HG03108 (cell line): Measurements from ENCODE around the gene USP40.

Experiments
- ATAC-seq: cut with Tn5 transposase; IDR thresholded peaks from one replicate; pipeline ENCODE4 v1.9.1; 2021; ENCODE audit warnings: moderate library complexity; ENCODE audit not compliant: unreplicated experiment

The USP40 gene

DNA sequence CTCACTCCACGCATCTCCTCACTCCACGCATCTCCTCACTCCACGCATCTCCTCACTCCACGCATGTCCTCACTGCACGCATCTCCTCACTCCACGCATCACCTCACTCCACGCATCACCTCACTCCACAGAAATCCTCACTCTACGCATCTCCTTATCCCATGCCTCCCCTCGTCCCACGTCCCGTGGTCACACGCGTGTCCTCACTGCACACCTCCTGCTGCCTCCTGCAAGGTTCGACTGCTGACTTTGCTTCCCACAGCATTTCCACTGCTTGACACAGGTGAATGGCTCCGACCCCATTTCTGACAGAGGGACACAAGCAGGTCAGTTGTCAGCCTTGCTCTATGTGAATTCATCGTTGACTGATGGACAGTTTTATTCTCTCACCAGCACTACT is 103.0 kb downstream of the USP40 start:
- no peak for ATAC-seq

DNA sequence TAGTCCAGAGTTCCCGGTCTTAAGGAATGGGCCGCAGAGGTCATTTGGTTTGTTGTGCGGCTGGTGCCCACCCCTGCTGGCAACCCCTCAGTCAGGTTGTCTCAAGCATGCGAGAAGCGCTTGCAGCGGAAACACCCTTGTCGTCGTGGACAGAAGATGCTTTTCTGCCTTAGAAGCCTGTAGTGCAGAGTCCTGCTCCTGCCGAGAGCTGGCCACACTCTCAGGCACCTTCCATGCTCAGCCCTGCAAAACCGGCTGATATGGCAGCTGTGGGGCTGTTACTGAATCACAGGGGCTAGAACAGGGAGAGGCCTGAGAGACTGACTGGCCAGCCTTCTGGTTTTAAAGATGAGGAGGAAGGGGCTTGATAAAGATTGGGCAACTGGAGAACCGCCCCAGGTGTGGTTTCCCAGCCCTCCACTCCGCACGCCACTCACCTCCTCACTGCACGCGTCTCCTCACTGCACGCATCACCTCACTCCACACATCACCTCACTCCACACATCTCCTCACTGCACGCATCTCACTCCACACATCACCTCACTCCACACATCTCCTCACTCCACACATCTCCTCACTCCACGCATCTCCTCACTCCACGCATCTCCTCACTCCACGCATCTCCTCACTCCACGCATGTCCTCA is 103.6 kb downstream of the USP40 start:
- no peak for ATAC-seq

DNA sequence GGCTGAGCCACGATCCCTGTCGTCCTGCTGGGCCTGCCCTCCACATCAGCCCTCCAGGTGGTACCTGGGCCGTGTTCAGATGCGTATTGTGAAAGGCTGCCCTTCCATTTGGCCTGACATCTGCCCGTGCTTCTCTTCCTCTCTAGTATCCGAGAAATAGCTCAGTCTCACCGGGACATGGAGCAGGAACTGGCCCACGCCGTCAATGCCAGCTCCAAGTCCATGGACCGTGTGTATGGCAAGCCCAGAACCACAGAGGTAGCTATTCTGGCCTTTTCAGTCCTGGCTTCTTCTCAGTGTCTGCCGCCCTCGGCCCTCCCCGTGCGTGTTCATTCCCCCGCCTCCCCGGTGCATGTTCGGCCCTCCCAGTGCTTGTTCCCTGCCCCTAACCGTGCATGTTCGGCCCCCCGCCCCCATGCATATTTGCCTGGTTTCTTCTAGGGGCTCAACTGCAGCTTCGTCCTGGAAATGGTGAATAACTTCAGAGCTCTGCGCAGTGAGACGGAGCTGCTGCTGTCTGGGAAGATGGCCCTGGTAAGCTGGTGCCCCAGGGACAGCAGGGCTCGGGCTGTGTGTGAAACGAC is 104.3 kb downstream of the USP40 start:
- ATAC-seq, result no peak

DNA sequence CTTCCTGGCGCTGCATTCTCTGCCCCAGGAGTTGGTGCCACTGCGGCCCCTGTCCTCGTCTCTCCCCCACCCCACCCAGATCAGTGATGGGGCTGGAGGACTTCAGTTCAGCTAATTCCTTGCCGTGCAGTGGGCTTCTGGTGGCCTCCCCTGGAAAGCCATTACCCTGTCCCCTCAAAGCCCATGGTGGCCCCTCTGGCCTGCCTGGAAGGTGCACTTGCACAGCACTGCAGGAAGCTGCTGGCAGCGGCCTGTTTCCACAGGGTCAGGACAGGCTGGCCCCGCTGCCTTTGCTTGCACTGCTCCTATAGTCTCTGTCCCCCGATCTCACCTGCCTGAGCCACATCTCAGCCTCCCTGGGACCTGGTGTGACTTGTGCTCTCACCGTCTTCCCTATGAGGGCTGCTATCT is 105.1 kb downstream of the USP40 start:
- ATAC-seq, result no peak

DNA sequence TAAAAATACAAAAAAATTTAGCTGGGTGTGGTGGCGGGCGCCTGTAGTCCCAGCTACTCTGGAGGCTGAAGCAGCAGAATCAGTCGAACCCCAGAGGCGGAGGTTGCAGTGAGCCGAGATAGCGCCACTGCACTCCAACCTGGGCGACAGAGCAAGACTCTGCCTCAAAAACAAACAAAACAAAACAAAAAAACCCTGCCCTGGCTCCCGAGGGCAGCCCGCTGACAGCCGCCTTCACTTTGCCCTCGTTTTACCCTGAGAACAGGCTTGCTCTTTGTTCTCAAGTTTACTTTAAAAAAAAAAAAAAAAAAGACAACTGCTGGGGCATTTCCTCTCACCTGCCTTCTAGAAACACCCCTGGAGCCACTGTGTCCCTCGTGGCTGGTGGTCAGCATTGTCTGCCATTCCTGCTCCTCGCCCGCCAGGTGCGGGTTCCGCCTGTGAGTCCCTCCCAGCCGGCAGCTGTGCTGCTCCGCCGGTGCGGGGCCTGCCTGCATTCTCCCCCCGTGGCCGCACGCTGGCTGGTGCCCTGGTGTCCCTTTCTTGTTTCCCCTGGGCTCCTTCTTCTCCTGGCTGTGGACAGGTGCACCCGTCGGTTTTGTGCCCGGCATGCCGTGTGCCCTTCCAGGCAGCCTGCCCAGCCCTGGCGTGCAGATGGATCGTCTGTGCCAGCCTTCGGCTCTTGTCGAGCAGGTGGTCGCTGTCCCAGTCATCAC is 105.7 kb downstream of the USP40 start:
- ATAC-seq, result no peak

DNA sequence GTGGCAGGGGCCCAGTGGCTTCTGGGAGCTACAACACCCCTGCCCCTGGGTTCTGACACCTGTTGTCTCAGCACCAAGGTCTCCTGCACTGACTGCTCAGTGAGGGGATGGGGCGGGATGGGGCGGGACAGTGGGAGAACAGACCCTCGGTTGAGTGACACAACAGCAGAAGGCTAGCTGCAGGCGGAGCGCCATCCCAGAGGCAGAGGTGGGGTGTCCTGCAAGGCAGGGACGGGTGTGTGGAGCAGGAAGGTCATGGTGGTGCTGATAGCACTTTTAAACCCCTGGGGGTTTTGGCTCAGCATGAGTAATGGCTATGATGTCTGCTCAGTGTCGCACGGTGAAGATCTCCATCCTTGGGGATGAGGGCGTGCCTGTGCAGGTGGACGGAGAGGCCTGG is 107.2 kb downstream of the USP40 start:
- no peak for ATAC-seq

DNA sequence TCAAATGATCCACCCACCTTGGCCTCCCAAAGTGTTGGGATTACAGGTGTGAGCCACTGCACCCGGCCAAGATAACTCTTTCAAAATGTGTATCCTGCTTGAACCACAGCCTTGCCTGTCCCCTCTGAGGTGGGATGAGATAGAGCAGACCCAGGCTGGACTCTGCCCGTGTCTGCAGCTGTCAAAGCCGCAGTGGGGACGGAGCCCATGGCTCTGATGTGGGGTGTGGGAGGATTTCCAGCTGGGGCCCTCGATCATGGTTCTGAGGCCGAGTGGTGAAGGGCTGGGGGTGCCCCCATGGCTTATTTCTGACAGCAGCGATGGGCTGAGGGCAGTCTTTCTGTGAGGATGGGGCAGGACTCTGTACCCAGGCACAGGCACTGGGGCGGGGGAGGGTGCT is 107.8 kb downstream of the USP40 start:
- no peak for ATAC-seq

DNA sequence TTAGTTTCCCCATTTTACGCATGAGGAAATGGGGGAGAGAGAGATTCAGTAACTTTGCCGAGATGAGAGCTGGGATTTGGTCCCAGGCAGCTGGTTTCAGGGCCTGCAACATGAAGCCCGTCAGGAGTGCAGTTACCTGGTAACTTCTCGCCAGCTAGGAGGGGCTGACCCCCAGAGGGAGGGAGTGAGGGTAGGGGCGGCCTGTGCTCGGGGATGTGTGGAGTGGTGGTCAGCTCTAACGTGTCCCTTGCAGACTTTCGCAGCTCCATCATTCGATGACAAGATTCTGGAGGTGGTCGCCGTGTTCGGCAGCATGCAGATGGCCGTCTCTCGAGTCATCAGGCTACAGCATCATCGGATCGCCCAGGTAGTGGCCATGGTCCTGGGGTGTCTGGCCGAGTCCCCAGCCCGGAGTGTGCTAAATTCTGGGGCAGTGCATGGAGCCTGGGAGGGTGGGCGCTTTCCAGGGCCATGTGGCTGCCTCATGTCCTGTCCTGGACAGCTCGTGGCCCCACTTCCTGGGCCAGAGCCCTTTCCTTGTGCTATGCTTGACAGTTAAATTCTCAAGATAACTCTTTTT is 108.5 kb downstream of the USP40 start:
- ATAC-seq, result no peak

DNA sequence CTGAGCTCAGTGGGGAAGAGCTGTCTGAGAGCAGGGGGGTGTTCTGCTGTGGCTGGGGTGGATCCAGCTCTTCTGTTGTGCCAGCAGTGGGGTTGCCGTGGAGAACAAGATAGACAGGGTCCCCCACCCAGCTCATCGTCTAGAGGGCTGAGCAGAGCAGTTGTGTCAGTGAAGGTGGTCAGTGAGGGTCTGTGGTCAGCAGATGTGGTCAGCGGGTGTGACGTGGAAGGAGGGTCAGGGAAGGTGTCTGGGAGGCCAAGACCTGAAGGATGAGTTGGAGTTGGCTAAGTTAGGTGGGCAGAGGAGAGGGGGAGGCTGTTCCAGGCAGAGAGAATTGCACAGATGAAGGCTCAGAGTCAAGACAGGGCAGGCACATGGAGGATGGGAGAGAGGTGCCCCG is 109.2 kb downstream of the USP40 start:
- no peak for ATAC-seq

DNA sequence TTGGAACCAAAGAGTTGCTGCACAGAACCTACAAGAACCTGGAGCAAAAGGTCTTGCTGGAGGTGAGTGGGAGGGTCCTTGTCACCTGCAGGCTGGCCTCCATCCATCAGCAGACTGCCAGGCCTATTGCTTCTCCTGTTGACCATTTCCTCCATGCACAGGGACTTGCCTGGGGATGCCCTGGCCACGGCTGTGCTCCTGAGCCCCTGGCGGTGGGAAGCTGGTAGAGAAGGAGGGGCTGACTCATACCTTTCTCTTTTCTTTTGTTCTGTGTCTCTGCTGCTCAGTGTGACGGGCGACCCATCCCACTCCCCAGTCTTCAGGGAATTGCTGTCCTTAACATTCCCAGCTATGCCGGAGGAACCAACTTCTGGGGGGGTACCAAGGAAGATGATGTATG is 109.6 kb downstream of the USP40 start:
- ATAC-seq, result no peak

DNA sequence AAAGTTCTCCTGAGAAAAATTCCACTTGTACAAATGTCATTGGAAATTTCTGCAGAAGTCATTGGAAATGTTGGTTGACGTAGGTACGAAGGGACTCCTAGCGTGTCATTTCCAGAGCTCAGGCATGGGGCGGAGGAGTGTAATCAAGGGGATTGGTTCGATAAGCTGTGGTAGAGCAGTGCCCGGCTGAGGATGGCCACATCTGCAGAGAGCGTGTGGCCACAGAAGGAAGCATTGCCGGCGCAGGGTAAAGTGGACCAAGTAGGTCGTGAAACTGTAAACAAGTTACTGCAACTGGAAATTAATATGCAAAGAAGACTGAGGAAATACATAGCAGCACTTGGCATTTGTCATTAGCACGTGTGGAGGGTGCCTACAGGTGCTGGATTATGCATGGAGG is 110.5 kb downstream of the USP40 start:
- no peak for ATAC-seq

DNA sequence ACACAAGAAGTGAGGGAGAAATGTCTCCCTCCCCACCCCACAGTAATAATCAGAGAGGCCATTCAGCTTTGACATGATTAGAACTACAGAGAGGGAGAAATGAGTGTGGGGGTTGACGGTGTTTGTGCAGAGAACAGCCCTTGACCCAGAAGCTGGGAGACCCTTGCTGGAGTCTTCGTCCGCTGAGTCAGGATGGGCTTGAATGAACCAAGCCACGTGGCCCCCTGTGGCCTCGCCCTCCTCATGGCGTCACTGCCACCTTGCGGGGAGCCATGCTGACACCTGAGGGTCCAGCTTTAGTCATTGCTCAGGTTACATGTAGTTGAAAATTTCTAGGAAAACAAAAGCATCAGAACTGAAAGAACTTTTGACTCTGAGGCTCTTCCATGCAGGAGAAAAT is 111.1 kb downstream of the USP40 start:
- ATAC-seq, result no peak

DNA sequence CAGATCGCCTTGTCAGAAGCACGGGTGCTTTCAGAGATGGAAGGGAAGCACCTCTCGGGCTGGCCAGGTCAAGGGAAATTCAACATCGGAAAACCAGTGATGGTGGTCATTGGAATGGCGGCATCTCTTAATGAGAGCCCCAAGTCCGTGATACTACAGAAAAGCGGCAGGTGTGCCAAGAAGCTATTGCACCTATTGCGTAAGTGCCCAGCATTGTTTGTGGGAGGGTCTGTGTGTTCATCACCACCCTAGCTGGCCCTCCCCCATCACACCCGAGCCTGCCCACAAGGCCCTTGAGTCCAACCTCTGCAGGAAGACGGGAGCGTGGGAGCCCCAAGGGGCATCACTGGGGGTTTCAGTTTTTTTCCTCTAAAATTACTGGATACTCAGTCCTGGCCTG is 111.6 kb downstream of the USP40 start:
- ATAC-seq, result no peak

DNA sequence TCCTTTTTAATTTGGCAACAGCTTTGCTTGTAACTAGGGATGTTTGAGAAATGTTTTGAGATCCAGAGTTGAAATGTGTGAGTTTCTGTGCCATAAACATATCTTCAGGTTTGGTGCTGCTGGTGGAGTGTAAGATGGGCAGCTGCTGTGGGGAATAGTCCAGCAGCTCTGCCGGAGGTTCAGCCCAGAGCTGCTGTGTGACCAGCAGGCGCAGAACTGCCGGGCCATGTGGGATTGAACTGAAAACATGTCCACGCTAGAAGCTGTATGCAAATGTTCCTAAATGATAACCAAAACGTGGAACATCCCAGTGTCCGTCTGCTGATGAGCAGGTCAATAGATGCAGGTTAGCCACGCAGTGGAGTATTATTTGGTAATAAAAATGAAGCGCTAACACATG is 112.7 kb downstream of the USP40 start:
- no peak for ATAC-seq

DNA sequence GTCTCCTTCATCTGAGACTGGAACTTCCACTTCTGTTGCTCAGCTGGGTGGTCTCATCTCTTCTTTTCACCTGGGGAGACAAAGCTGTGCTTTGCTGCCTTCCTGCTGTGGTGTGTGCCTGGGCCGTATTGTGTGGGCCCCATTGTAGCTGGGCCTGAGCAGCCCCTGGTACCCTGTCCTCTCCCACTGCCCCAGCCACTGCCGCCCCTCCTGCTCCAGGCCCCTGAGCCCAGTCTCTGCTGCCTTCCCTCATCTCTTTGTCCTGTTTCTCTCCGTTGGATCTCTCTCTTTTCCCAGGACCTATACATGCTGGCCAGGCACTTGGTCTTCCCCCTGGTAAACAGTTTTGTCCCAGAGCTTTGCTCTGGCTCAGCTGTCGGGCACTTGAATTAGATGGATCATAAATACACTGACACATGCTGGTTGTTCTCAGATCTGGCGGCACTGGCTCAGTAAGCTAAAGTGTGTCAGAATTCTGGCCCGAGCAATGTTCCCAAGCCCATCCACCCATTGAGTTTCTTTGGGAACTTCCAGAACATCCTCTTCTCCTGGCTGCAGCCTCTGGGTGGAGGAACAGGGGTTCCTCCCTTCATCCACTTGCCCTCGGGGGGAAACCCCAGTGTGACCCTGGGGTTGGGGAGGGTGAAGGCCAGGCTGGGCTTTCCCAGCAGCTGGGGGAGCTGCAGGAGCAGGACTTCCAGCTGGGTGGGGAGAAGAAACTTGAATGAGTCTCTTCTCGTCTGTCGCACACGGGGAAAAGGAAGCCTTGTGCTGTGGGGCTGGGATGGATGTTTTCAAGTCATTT is 113.3 kb downstream of the USP40 start:
- ATAC-seq, result no peak

DNA sequence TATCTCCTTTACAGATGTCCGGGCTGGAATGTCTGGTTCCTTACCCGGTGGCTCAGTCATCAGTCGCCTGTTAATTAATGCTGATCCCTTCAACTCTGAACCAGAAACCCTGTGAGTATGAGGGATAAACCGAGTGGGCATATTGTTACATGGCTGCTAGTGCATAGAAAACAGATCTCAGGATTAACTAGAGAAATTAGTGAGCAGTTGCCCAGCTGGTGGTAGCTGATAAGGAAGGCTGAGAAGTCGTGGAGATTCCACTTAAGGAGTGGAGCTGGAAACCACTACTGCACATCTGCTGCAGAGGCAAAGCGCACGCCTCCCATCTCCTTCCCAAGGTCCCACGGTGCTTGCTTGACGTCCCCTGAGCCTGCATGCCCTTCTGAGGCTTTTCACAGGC is 114.6 kb downstream of the USP40 start:
- no peak for ATAC-seq

DNA sequence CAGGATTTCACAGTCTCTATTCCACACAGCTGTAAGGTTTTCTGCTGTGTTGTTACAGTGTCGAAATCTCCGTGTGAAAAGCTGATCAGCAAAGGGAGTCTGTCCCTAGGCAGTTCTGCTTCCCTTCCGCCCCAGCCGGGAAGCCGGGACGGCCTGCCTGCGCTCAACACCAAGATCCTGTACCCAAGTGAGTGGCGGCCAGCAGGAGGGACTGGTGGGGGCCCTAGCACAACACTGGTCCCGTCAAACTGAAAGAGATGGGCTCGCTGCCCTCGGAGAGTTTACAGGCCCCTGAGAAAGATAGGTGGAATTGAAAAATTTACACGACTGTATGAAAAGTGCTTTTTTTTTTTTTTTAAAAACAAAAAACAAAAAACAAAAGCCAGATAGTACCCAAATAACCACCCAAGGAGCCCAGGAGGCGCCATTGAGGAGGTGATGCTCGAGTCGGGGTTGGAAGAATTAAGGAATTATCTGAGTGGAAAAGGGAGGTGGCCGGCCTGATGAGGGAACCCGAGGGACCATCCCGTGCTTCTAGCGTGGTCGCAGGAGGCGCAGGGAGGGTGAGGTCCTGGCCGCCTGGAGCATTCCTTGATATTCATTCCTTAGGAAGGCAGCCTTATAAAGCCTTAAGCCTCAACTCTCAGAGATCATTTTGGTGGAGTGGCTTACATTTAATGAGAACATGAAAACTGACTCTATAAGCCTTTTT is 115.6 kb downstream of the USP40 start:
- ATAC-seq, result no peak

DNA sequence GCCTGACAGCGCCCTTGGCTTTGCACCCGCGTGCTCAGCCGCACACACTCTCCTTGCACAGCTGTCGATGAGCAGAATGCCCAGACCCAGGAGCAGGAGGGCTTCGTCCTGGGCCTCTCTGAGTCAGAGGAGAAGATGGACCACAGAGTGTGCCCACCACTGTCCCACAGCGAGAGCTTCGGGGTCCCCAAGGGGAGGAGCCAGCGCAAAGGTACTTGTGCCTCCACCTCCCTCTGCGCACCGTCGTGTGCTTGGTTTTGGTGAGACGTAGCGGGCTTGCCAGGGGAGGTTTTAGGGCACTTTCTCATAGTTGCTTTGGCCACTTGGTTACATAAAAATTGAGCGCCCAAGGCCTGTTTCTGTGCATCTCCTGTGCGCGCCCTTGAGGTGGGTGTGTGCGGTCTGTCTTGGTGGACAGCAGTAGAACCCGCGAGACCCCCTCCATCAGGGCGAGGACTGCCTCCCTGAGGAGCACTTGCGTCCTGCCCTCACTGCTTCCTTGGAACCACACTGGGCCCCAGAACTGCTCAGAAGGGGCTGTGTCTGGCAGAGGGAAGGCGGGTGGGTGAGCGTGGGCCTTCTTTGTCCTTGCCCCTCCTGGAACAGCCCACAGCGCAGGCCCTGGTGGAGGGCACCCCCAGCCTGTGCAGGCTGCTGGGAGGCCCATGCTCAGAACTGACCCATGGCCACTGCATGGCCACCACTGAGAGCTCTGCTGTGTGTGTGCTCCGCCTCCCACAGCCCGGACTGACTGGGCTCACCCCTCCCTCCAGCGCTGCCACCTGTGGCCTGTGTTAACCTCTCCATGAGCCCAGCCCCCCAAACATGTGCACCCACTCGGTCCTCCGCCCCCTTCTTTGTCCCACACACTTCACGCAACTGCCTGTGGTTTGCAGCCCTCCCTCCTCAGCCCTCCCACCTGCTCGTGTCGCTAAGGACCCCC is 116.4 kb downstream of the USP40 start:
- ATAC-seq, result no peak

DNA sequence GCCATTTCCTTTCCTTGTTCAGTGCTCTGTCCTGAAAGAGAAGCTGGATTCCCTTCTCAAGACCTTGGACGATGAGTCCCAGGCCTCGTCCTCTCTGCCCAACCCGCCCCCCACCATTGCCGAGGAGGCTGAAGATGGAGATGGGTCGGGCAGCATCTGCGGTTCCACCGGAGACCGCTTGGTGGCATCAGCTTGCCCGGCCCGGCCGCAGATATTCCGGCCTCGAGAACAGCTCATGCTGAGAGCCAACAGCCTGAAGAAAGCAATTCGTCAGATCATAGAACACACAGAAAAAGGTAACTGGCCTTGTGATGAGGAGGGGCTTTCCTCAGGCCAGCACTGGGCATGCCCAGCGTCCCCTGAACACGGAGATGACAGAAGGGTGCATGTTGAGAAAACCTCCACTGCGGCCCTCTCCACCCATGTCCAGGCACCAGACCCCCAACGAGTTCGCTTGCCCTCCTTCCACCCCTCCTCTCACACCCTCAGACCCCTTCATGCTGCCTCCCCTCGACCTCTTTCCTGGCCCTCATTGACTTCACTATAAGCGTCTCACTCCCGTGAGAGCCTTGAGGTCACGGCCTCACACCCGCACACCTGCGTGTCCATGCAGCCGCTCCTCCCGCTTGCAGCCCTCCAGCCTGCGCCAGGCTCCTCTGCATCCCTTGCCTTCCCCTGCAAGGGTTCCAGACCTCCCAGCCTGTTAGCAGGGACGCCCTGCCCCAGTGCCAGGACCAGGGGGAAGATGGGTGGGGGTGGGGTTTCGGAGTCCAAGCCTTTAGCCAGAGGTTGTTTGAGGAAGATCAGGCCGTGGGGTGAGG is 117.3 kb downstream of the USP40 start:
- no peak for ATAC-seq
